Measurements from ENCODE around the gene STXBP5L.
"Not testable (repeated sequence)": the region's sequence is repeated elsewhere in the genome, so short reads cannot be mapped to it uniquely, and the experiment has no call there.

Gene STXBP5L

GRCh38 chr3:121232309-121233225, 324.6 kb downstream of the STXBP5L start:
- ATAC-seq = no peak

GRCh38 chr3:121243208-121243607, 335.2 kb downstream of the STXBP5L start:
- ATAC-seq = no peak

DNA sequence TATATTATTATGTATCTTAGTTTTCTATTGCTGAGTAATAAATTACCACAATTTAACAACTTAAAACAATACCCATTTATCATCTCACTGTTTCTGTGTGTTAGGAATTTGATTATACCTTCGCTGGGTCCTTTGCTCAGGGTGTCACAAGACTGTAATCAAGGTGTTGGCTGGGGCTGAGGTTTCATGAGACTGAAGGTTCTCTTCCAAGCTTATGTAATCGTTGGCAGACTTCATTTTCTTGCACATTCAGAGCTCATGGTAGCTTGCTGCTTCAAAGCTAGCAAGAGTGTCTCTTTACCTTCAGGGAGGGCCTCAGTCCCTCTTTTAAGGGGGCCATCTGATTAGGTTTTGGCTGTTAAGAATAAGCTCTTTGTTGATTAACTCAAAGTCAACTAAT, 344.7 kb downstream of the STXBP5L start:
- ATAC-seq = no peak

- ATAC-seq = no peak
These were observed 361.4 kb downstream of the STXBP5L start for GRCh38 chr3:121269389-121269788.

DNA sequence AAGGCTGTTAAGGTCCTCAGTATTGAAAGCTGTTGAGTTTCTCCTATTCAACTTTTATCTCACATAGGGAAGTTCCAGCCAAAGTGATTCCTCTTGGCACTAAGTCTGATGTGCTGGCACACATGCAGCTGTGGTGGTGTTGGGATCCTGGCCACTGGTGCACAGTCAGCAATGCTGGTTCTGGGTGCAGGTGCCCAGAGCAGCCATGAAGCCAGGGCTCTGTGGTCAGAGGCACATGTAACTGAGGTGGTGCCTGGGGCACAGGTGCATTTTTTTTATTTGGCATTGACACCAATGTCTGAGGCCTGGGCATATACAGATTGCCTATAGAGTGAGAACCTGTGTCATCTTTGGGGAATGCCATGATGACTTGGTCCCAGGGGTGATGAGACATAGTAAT, 366.4 kb downstream of the STXBP5L start:
- ATAC-seq = no peak

GRCh38 chr3:121295452-121295851, 387.4 kb downstream of the STXBP5L start:
- ATAC-seq = no peak

GRCh38 chr3:121295979-121296378, 388.0 kb downstream of the STXBP5L start:
- no peak for ATAC-seq

DNA sequence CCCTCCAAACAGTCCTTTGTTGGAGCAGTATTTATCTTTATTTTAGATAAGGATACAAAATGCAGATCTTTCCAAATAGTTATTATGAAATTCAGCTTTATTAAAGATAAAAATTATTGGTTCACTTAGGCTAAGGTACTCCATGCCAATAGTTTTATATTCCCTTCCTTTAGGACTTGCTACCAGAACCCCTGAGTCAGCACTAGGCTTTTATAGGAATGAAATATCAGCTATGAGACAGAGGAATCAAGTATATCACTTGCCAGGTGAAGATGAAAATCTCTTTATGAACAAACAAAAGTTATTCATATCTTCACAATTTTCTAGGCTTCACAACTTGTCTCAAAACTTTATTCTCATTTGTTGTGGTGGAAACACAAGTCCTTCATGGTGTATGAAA, 416.3 kb downstream of the STXBP5L start:
- ATAC-seq = no peak

GRCh38 chr3:121330118-121330517, 422.1 kb downstream of the STXBP5L start:
- no peak for ATAC-seq

DNA sequence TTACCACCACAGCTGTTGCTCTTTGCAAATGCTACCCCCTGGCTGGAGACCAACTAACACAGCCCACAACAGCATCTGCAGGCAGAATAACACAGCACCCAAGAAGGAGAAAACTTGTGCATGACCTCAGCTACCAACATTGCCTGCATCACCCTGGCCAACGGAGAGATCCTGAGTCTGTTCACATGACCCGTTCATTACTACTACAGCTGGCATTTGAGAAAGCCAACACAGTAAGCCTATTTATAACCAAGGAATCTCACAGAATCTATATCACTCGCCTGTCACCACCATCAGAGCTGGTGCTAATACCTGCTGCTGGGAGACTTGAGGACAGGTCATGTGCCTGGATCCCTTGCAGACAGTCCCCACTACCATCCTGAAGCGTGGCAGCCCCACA, 422.6 kb downstream of the STXBP5L start:
- no peak for ATAC-seq

DNA sequence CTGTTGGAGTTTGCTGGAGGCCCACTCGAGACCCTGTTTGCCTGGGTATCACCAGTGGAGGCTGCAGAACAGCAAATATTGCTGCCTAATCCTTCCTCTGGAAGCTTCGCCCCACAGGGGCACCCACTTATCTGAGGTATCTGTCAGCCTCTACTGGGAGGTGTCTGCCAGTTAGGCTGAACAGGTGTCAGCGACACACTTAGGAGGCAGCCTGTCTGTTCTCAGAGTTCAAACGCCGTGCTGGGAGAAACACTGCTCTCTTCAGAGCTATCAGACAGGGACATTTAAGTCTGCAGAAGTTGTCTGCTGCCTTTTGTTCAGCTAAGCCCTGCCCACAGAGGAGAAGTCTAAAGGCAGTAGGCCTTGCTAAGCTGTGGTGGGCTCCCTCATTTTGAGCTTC, 448.0 kb downstream of the STXBP5L start:
- not testable (repeated sequence) for ATAC-seq

DNA sequence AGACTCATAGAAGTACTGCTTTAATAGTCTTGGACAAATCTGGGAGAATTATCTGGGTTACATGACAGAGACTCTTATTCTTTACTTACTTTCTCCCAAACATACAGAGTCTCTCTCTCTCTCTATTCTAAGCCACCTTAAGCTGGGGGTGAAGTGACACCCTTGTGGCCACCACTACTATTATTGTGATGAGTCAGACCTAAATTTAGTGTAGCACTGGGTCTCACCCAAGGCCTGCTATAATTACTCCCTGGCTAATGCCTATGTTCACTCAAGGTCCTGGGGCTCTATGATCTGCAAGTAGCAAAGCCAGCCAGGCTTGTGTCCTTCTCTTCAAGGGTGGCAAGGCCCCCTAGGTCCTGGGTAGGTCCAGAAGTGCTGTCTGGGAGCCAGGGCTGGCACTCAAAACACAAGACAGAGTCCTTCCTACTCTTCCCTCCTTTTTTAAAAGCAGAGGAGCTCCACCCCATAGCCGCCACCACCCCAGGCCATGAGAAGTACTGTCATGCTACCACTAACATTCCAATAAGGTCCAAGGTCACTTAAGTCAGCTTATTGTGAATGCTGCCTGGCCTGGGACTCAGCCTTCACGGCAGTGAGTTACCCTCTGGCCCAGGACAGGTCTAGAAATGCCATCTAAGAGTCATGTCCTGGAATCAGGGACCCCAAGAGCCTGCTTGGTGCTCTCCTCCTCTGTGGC, 454.2 kb downstream of the STXBP5L start:
- no peak for ATAC-seq

GRCh38 chr3:121388308-121388707, 480.3 kb downstream of the STXBP5L start:
- not testable (repeated sequence) for ATAC-seq

- not testable (repeated sequence) for ATAC-seq
These were observed 488.0 kb downstream of the STXBP5L start for GRCh38 chr3:121395967-121396366.

GRCh38 chr3:121398051-121398450, 490.0 kb downstream of the STXBP5L start:
- not testable (repeated sequence) for ATAC-seq

DNA sequence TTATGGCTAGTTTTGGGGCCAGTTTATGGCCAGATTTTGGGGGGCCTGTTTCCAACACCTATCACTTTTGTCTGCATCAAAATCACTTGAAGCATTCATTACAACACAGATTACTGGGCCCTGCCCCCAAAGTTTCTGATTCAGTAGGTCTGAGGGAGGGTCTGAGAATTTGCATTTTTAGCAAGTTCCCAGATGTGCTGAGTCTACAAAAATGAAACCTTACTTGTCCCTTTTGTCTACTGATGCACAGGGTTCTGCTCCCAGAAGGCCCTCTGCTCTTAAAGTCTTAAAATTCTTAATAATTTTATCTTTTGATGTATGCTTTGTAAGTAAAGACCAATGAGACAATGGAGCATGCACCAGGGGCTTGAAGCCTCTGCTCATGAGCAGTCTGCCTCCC, 491.8 kb downstream of the STXBP5L start:
- ATAC-seq = no peak

- ATAC-seq = no peak
These were observed 497.6 kb downstream of the STXBP5L start for GRCh38 chr3:121405631-121406030.

DNA sequence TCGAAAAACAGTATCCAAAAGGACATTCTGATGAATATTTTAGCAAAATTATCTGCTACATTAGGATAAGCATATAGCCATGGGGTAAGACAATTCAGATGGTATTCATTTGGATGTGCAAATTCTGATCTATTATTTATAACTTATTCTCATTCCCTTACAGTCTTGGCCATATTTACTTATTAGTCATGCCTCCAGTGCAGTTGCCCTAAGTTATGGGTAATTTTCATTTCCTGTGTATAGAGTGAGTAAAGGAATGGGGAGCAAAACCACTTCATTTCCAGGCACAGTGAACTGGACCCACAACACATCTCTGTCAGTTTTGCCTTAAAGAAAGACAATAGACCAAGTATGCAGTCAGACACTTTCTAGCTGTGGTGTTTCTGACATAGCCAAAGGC, 503.5 kb downstream of the STXBP5L start:
- no peak for ATAC-seq

DNA sequence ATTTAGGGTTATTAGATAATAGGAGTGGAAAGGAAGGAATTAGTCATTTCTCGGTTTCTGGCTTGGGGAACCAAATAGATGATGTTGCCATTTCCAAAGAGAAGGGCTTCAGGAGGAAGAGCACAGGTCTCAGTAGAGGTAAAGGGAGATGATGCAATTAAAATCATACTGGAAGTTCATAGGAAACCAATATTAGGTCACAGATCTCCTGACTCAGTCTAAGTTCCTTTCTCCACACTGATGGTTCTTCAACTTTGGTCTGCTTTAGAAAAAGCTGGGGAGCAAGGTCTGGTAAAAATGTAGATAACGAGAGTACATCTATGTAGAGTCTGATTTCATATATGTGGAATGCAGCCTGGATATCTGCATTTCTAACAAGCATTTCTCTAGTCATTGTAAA, 506.9 kb downstream of the STXBP5L start:
- ATAC-seq = no peak

DNA sequence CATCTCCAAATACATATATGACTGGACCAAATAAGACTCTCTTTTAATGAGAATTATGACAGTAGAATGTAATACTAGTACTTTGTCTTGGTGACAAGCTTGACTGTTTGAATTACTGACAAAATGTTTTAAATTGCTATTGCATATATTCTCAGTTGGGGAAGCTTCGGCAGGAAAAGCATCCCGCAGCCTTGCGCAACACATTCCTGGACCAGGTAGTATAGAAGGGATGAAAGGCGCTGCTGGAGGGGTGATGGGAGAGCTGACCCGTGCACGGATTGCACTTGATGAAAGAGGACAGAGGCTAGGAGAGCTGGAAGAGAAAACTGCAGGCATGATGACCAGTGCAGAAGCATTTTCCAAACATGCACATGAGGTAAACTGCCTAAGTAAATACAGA, 510.2 kb downstream of the STXBP5L start:
- no peak for ATAC-seq

DNA sequence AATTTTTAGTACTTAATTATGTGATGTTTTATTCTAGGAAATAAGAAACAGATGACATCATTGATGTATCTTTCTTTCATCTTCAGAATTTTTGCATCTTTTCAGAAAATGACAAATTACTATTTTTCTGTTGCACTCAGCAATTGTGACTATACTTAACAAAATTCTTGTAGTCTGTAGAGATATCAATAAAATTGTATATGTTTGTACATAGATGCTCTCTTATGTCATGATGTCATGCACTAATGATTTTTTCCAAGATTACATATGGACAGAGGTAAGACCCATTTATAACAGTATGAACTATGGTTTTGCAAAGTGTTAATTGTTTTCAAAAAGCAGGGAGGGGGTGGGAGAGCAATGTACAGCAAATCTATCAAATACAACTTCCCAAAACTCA, 516.5 kb downstream of the STXBP5L start:
- ATAC-seq = no peak

DNA sequence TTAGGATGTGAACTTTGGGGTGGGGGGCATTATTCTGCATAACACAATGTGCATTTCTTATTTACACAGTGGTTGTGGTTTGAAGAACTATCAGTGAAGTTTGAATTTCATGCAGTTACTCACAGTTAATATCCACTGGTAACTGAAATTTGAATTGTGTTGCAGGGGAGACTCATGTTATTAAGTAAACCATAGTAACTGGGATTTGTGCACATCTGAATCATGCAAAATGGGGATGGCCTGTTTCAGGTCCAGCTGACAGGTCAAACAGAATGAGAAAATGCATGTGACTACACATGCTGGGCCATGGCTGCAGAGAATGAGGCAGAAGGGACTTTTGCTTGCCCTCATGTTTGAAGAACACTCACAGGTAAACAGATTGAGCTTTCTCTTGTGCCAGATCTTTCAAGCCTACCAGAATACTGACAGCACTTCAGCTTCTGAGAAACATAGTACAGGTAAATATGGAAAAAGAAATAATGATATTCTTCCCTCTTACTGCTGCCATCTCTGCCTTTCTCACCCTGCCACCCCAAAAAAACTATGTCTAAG, 522.7 kb downstream of the STXBP5L start:
- ATAC-seq = no peak

GRCh38 chr3:121431726-121432517, 523.9 kb downstream of the STXBP5L start:
- ATAC-seq = peak; percentile 93 to 95
